DMS153 (cell line): ENCODE data around the gene IRF7.

Experiments used
- DNase-seq: peaks from one replicate; lab custom pipeline; 2025; lab: John Stamatoyannopoulos, UW

IRF7 gene

GRCh38 chr11:620935-621814, 5.4 kb upstream of the IRF7 start:
- DNase-seq = no peak

GRCh38 chr11:620201-620600, 4.5 kb upstream of the IRF7 start:
- DNase-seq = no peak

- no peak for DNase-seq
Observed at GRCh38 chr11:619628-620050, 3.9 kb upstream of the IRF7 start.

GRCh38 chr11:618856-619627, 3.3 kb upstream of the IRF7 start:
- DNase-seq = no peak

- no peak for DNase-seq
Observed at GRCh38 chr11:617912-618682, 2.3 kb upstream of the IRF7 start.

GRCh38 chr11:617199-617911, 1.6 kb upstream of the IRF7 start:
- DNase-seq = no peak

- no peak for DNase-seq
Observed at GRCh38 chr11:616320-617198, 809 bp upstream of the IRF7 start.

GRCh38 chr11:614623-615503, 887 bp downstream of the IRF7 start:
- no peak for DNase-seq

GRCh38 chr11:614021-614622, 1.6 kb downstream of the IRF7 start:
- no peak for DNase-seq

- DNase-seq = peak; percentile 34
Observed at GRCh38 chr11:613369-613968, 2.3 kb downstream of the IRF7 start.

GRCh38 chr11:612961-613300, 2.8 kb downstream of the IRF7 start:
- DNase-seq = no peak

GRCh38 chr11:612201-612960, 3.4 kb downstream of the IRF7 start:
- no peak for DNase-seq

- no peak for DNase-seq
Observed at GRCh38 chr11:611001-611996, 4.5 kb downstream of the IRF7 start.

- DNase-seq = no peak
Observed at GRCh38 chr11:610146-610801, 5.5 kb downstream of the IRF7 start.

- no peak for DNase-seq
Observed at GRCh38 chr11:609341-609811, 6.4 kb downstream of the IRF7 start.

GRCh38 chr11:608791-609251, 6.9 kb downstream of the IRF7 start:
- DNase-seq = no peak
